ENCODE data around the gene TOGARAM1.

DNA sequence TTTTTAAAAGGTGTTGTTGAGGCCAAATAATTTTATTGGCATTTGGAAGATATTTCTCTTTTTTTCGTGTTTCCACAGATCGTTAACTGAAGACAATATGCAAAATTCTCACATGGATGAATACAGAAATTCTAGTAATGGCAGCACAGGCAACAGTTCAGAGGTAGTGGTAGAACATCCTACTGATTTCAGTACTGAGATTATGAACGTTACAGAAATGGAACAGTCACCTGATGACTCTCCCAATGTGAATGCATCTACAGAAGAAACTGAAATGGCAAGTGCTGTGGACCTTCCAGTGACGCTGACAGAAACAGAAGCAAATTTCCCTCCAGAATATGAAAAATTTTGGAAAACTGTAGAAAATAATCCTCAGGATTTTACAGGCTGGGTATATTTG, 133.2 kb downstream of the TOGARAM1 start:
- TF ChIP-seq, protein P1, sequence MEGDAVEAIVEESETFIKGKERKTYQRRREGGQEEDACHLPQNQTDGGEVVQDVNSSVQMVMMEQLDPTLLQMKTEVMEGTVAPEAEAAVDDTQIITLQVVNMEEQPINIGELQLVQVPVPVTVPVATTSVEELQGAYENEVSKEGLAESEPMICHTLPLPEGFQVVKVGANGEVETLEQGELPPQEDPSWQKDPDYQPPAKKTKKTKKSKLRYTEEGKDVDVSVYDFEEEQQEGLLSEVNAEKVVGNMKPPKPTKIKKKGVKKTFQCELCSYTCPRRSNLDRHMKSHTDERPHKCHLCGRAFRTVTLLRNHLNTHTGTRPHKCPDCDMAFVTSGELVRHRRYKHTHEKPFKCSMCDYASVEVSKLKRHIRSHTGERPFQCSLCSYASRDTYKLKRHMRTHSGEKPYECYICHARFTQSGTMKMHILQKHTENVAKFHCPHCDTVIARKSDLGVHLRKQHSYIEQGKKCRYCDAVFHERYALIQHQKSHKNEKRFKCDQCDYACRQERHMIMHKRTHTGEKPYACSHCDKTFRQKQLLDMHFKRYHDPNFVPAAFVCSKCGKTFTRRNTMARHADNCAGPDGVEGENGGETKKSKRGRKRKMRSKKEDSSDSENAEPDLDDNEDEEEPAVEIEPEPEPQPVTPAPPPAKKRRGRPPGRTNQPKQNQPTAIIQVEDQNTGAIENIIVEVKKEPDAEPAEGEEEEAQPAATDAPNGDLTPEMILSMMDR (IDR thresholded peaks at IDR 0.05) = no peak
- TF ChIP-seq EP300 (IDR thresholded peaks at IDR 0.05) = no peak
